ENCODE measurements around the gene FCGR2B. TPM values are rescaled to one million over a fixed set of nuclear protein-coding genes. Genes with fewer than 3 reads are reported as not detected.

The FCGR2B gene
- total and polyA plus RNA-seq, 2 experiments from 2014 or later: not detected

DNA sequence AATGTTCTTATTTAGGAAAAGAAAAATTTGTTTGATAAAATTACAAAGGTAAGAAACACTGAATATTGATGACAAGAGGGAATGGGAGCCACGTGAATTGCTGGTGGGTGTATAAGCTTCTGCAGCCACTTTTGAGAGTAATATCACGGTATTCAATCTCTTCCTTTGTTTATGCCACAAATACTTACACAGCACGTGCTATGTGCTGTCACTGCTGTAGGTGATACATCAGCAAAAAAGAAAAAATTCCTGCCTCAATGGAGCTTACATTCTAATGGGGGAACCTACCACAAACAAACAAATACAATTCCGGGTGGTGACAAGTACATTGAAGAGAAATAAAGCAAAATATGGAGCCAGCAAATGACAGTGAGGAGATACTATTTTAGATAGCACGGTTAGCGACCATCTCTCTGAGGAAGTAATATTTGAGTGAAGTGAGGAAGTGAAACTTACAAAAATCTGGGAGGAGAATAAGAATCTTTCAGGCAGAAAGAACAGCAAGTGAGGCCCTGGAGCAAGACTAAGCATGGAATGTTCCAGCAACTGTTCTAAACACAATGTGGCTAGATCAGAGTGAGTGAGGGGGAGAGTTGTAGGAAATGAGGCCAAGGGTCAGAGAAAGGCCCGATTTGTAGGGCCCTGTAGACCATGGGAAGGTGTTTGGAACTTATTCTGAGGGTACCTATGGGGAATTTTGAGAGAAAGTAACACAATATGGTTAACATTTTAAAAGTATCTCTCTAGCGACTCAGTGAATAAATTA lies 55.8 kb downstream of the FCGR2B start:
- no peak overlapping the region for H3K4me3 ChIP-seq
- Mint-ChIP-seq H3K4me3 (no peak overlapping the region), H3K4me1 (no peaks in the 10 kb centered on the region; the same call in 1 of the 3 replicates), H3K27me3 (ENCODE audit: insufficient read depth, low read depth, poor library complexity) (peaks cover 8% of the 10 kb centered on the region), H3K9me3 (no peaks in the 10 kb centered on the region), H3K36me3 (ENCODE audit: low read depth) (no peaks in the 10 kb centered on the region), H3K27ac (no peak overlapping the region)
- TF ChIP-seq STAT1 (IDR thresholded peaks at IDR 0.05; ENCODE audit: unreplicated experiment) (no peak), POLR2AphosphoS5 (IDR thresholded peaks at IDR 0.05; ENCODE audit: low read depth) (no peak), NANOG (IDR thresholded peaks at IDR 0.05; ENCODE audit: borderline replicate concordance) (no peak), CREB1 (CRISPR knock-in tag; IDR thresholded peaks at IDR 0.05; ENCODE audit: low read depth) (no peak), EZH2 (IDR thresholded peaks at IDR 0.05; ENCODE audit: low read depth, unreplicated experiment) (no peak), ZNF331 (CRISPR knock-in tag; IDR thresholded peaks at IDR 0.05; ENCODE audit: low read depth) (no peak), JUNB (IDR thresholded peaks at IDR 0.05; ENCODE audit: unreplicated experiment) (no peak), ZNF114 (CRISPR knock-in tag; IDR thresholded peaks at IDR 0.05) (no peak), EZH2phosphoT487 (IDR thresholded peaks at IDR 0.05; ENCODE audit: unreplicated experiment) (no peak)
- TF ChIP-seq, protein P1, sequence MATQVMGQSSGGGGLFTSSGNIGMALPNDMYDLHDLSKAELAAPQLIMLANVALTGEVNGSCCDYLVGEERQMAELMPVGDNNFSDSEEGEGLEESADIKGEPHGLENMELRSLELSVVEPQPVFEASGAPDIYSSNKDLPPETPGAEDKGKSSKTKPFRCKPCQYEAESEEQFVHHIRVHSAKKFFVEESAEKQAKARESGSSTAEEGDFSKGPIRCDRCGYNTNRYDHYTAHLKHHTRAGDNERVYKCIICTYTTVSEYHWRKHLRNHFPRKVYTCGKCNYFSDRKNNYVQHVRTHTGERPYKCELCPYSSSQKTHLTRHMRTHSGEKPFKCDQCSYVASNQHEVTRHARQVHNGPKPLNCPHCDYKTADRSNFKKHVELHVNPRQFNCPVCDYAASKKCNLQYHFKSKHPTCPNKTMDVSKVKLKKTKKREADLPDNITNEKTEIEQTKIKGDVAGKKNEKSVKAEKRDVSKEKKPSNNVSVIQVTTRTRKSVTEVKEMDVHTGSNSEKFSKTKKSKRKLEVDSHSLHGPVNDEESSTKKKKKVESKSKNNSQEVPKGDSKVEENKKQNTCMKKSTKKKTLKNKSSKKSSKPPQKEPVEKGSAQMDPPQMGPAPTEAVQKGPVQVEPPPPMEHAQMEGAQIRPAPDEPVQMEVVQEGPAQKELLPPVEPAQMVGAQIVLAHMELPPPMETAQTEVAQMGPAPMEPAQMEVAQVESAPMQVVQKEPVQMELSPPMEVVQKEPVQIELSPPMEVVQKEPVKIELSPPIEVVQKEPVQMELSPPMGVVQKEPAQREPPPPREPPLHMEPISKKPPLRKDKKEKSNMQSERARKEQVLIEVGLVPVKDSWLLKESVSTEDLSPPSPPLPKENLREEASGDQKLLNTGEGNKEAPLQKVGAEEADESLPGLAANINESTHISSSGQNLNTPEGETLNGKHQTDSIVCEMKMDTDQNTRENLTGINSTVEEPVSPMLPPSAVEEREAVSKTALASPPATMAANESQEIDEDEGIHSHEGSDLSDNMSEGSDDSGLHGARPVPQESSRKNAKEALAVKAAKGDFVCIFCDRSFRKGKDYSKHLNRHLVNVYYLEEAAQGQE (IDR thresholded peaks at IDR 0.05; ENCODE audit: unreplicated experiment): no peak
- TF ChIP-seq, protein P2, sequence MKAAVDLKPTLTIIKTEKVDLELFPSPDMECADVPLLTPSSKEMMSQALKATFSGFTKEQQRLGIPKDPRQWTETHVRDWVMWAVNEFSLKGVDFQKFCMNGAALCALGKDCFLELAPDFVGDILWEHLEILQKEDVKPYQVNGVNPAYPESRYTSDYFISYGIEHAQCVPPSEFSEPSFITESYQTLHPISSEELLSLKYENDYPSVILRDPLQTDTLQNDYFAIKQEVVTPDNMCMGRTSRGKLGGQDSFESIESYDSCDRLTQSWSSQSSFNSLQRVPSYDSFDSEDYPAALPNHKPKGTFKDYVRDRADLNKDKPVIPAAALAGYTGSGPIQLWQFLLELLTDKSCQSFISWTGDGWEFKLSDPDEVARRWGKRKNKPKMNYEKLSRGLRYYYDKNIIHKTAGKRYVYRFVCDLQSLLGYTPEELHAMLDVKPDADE (IDR thresholded peaks at IDR 0.05): no peak
- TF ChIP-seq, protein P3, sequence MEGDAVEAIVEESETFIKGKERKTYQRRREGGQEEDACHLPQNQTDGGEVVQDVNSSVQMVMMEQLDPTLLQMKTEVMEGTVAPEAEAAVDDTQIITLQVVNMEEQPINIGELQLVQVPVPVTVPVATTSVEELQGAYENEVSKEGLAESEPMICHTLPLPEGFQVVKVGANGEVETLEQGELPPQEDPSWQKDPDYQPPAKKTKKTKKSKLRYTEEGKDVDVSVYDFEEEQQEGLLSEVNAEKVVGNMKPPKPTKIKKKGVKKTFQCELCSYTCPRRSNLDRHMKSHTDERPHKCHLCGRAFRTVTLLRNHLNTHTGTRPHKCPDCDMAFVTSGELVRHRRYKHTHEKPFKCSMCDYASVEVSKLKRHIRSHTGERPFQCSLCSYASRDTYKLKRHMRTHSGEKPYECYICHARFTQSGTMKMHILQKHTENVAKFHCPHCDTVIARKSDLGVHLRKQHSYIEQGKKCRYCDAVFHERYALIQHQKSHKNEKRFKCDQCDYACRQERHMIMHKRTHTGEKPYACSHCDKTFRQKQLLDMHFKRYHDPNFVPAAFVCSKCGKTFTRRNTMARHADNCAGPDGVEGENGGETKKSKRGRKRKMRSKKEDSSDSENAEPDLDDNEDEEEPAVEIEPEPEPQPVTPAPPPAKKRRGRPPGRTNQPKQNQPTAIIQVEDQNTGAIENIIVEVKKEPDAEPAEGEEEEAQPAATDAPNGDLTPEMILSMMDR (conservative IDR thresholded peaks at IDR 0.05; ENCODE audit: low read depth in 2 of 2): no peak
- TF ChIP-seq, protein P4, sequence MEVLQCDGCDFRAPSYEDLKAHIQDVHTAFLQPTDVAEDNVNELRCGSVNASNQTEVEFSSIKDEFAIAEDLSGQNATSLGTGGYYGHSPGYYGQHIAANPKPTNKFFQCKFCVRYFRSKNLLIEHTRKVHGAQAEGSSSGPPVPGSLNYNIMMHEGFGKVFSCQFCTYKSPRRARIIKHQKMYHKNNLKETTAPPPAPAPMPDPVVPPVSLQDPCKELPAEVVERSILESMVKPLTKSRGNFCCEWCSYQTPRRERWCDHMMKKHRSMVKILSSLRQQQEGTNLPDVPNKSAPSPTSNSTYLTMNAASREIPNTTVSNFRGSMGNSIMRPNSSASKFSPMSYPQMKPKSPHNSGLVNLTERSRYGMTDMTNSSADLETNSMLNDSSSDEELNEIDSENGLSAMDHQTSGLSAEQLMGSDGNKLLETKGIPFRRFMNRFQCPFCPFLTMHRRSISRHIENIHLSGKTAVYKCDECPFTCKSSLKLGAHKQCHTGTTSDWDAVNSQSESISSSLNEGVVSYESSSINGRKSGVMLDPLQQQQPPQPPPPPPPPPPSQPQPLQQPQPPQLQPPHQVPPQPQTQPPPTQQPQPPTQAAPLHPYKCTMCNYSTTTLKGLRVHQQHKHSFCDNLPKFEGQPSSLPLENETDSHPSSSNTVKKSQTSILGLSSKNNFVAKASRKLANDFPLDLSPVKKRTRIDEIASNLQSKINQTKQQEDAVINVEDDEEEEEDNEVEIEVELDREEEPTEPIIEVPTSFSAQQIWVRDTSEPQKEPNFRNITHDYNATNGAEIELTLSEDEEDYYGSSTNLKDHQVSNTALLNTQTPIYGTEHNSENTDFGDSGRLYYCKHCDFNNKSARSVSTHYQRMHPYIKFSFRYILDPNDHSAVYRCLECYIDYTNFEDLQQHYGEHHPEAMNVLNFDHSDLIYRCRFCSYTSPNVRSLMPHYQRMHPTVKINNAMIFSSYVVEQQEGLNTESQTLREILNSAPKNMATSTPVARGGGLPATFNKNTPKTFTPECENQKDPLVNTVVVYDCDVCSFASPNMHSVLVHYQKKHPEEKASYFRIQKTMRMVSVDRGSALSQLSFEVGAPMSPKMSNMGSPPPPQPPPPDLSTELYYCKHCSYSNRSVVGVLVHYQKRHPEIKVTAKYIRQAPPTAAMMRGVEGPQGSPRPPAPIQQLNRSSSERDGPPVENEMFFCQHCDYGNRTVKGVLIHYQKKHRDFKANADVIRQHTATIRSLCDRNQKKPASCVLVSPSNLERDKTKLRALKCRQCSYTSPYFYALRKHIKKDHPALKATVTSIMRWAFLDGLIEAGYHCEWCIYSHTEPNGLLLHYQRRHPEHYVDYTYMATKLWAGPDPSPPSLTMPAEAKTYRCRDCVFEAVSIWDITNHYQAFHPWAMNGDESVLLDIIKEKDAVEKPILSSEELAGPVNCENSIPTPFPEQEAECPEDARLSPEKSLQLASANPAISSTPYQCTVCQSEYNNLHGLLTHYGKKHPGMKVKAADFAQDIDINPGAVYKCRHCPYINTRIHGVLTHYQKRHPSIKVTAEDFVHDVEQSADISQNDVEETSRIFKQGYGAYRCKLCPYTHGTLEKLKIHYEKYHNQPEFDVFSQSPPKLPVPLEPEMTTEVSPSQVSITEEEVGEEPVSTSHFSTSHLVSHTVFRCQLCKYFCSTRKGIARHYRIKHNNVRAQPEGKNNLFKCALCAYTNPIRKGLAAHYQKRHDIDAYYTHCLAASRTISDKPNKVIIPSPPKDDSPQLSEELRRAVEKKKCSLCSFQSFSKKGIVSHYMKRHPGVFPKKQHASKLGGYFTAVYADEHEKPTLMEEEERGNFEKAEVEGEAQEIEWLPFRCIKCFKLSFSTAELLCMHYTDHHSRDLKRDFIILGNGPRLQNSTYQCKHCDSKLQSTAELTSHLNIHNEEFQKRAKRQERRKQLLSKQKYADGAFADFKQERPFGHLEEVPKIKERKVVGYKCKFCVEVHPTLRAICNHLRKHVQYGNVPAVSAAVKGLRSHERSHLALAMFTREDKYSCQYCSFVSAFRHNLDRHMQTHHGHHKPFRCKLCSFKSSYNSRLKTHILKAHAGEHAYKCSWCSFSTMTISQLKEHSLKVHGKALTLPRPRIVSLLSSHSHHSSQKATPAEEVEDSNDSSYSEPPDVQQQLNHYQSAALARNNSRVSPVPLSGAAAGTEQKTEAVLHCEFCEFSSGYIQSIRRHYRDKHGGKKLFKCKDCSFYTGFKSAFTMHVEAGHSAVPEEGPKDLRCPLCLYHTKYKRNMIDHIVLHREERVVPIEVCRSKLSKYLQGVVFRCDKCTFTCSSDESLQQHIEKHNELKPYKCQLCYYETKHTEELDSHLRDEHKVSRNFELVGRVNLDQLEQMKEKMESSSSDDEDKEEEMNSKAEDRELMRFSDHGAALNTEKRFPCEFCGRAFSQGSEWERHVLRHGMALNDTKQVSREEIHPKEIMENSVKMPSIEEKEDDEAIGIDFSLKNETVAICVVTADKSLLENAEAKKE (CRISPR knock-in tag; IDR thresholded peaks at IDR 0.05): no peak
- H3K4me2 ChIP-seq: no peak overlapping the region
- H4K20me1 ChIP-seq (replicated peaks; ENCODE audit: insufficient read depth): no peaks in the 10 kb centered on the region
- no peaks in the 10 kb centered on the region for H3F3A ChIP-seq (replicated peaks; ENCODE audit: low read depth)
- 0 out of 2 replicates have a peak, but pooled peaks cover 2% of the 10 kb centered on the region for H3K9me2 ChIP-seq (ENCODE audit: insufficient read depth)
- peak overlapping the region; percentile 33; the same call in 1 of the 2 replicates for H2AFZ ChIP-seq
- peaks cover 10% of the 10 kb centered on the region; the same call in 1 of the 2 replicates for H3K27me3 ChIP-seq (ENCODE audit: insufficient read depth)
- DNase-seq (ENCODE audit: low spot score): no peak
- H3K79me2 ChIP-seq (replicated peaks; ENCODE audit: insufficient read depth): no peaks in the 10 kb centered on the region
- no peaks in the 10 kb centered on the region for H3K36me3 ChIP-seq (ENCODE audit: insufficient read depth)
- ATAC-seq: no peak
- H3K4me1 ChIP-seq (ENCODE audit: insufficient read depth): no peaks in the 10 kb centered on the region
- no peak overlapping the region for H3K27ac ChIP-seq (ENCODE audit: low read depth)
